Large intestine (tissue), 12 donors: ENCODE results near the gene EPB41L4B. TPM values are rescaled to one million over a fixed set of nuclear protein-coding genes. Genes with fewer than 3 reads are reported as not detected.
"Not testable (repeated sequence)": the region's sequence is repeated elsewhere in the genome, so short reads cannot be mapped to it uniquely, and the experiment has no call there.

Experiments
- DNase-seq, 2 donors: peaks; one replicate each; pipeline versions ENCODE4 v3.0.0 to v3.0.0-alpha.2; 2013
- H3K27ac ChIP-seq: one replicate; pipeline ENCODE4 v1.5.1; 2013; ENCODE audit warnings: low read length
- H3K27me3 ChIP-seq: 2 replicates; pipeline ENCODE4 v1.6.1; 2013; ENCODE audit warnings: low read length; ENCODE audit not compliant: control insufficient read depth, insufficient read depth
- H3K36me3 ChIP-seq: 2 replicates; pipeline ENCODE4 v1.6.1; 2013; ENCODE audit warnings: low read length; ENCODE audit not compliant: control insufficient read depth, insufficient read depth
- H3K4me1 ChIP-seq: one replicate; pipeline ENCODE4 v1.6.1; 2013; ENCODE audit warnings: low read length; ENCODE audit not compliant: control insufficient read depth, insufficient read depth
- H3K4me3 ChIP-seq: one replicate; pipeline ENCODE4 v1.5.1; 2013; ENCODE audit warnings: low read length
- H3K9me3 ChIP-seq: one replicate; pipeline ENCODE4 v1.6.1; 2013; ENCODE audit warnings: mild to moderate bottlenecking, low read depth, low read length, moderate library complexity; ENCODE audit not compliant: control insufficient read depth
- WGBS: methylation state at CpG from one replicate; pipeline ENCODE4 v1.1.5; 2013; ENCODE audit warnings: low lambda C conversion rate; ENCODE audit not compliant: insufficient coverage; 5-methylcytosine and 5-hydroxymethylcytosine counted together
- long read RNA-seq, 11 donors: transcript quantifications; one replicate each; lab custom pipeline, GENCODE V29; 2026
- polyA plus RNA-seq: library from polyadenylated mRNA; unstranded; fragments of 120-200 nt; gene quantifications from one replicate; pipeline ENCODE4 v1.2.1, GENCODE V29; 2013

The EPB41L4B gene
- 35.5 TPM for polyA plus RNA-seq
- long read RNA-seq, donor 1, full-length matches to known transcripts, result 4 of 4 reads
- long read RNA-seq, donor 1, partial matches to known transcripts, result 0 of 4 reads
- long read RNA-seq, donor 1, other reads (novel, unspliced or antisense), result 0 of 4 reads
- long read RNA-seq, donor 2, full-length matches to known transcripts, result 4 of 4 reads
- long read RNA-seq, donor 2, partial matches to known transcripts, result 0 of 4 reads
- long read RNA-seq, donor 2, other reads (novel, unspliced or antisense), result 0 of 4 reads
- long read RNA-seq, donor 3, result 0 reads
- long read RNA-seq, donor 4, full-length matches to known transcripts, result 2 of 2 reads
- long read RNA-seq, donor 4, partial matches to known transcripts, result 0 of 2 reads
- long read RNA-seq, donor 4, other reads (novel, unspliced or antisense), result 0 of 2 reads
- long read RNA-seq, donor 5, full-length matches to known transcripts, result 7 of 7 reads
- long read RNA-seq, donor 5, partial matches to known transcripts, result 0 of 7 reads
- long read RNA-seq, donor 5, other reads (novel, unspliced or antisense), result 0 of 7 reads
- long read RNA-seq, donor 6, full-length matches to known transcripts, result 21 of 21 reads
- long read RNA-seq, donor 6, partial matches to known transcripts, result 0 of 21 reads
- long read RNA-seq, donor 6, other reads (novel, unspliced or antisense), result 0 of 21 reads
- long read RNA-seq, donor 7, full-length matches to known transcripts, result 3 of 3 reads
- long read RNA-seq, donor 7, partial matches to known transcripts, result 0 of 3 reads
- long read RNA-seq, donor 7, other reads (novel, unspliced or antisense), result 0 of 3 reads
- long read RNA-seq, donor 8, full-length matches to known transcripts, result 9 of 9 reads
- long read RNA-seq, donor 8, partial matches to known transcripts, result 0 of 9 reads
- long read RNA-seq, donor 8, other reads (novel, unspliced or antisense), result 0 of 9 reads
- long read RNA-seq, donor 9, full-length matches to known transcripts, result 4 of 4 reads
- long read RNA-seq, donor 9, partial matches to known transcripts, result 0 of 4 reads
- long read RNA-seq, donor 9, other reads (novel, unspliced or antisense), result 0 of 4 reads
- long read RNA-seq, donor 10, full-length matches to known transcripts, result 22 of 27 reads
- long read RNA-seq, donor 10, partial matches to known transcripts, result 5 of 27 reads
- long read RNA-seq, donor 10, other reads (novel, unspliced or antisense), result 0 of 27 reads
- long read RNA-seq, donor 11, full-length matches to known transcripts, result 13 of 13 reads
- long read RNA-seq, donor 11, partial matches to known transcripts, result 0 of 13 reads
- long read RNA-seq, donor 11, other reads (novel, unspliced or antisense), result 0 of 13 reads

DNA sequence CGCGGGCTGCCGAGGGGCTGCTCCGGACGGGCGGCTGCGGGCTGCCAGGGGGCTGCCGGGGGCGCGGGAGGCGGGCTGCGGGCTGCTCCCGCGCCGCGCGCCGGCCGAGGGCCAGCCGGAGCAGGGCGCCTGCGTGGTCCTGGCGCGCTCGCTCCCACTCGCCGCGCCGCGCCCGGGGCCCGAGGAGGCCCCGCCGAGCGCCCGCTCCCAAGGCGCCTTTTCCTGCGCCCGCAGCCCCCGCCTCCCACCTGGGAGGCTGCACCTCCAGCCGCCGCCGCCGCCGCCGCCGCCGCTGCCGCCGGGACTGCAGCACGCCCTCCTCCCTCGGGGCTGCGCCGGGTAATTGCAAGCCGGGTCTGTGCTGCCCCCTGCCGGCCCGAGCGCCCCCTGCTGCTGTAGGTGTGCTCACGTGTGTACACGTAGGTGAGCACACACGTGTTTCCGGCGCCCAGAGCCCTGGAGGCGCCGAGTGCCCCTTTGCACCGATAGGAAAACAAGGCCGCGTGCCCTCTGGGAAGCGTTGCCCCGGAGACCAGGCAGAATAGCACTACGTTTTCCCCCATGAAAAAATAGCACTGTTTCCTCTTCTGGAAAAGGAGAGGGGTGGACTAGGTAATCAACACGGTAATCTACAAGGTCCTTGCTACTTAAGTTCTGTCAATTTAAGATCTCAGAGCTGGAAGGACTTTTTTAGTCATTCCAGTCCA, at the start of gene EPB41L4B:
Gene EPB41L4B (minus strand): TSS at position 318 of the 707 bp plus-strand sequence. CDS start 613 bp downstream, outside the sequence.
- Histone ChIP-seq H3K9me3 (no peaks in the 10 kb centered on the region), H3K4me1 (peaks cover 24% of the 10 kb centered on the region), H3K27ac (peak within 1 kb of the TSS; percentile 26), H3K4me3 (peak within 1 kb of the TSS; percentile 66), H3K36me3 (no peaks in the 10 kb centered on the region), H3K27me3 (peaks cover 11% of the 10 kb centered on the region)
- peak; percentile 94 to 96 for DNase-seq
- WGBS, result 17% methylated on average over 1 of the region's 72 CpGs

DNA sequence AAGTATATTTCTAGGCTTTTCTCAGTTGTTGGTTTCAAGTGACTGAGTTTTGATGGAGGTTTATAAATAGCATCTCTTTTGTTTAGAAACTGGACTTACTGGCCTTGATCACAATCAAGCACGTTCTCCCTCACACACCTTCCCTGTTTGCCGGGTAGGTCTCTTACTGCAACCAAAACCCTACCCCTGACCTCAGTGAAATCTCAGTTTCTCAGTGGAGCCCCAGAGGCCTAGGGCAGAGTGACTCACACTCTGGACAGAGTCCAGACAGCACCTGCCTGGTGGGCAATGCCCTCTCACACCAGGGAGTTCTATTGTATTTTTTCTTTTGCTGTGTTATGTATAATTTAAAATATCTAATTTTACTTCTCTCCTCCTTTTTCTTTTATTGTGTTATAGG, 48.4 kb upstream of the EPB41L4B start:
- no peaks in the 10 kb centered on the region for H3K36me3 ChIP-seq
- peaks cover 3% of the 10 kb centered on the region for H3K4me1 ChIP-seq
- peaks cover 4% of the 10 kb centered on the region for H3K9me3 ChIP-seq
- no peaks in the 10 kb centered on the region for H3K27me3 ChIP-seq
- peak; percentile 71 to 78 for DNase-seq
- peak overlapping the region; percentile 63 for H3K27ac ChIP-seq
- no peak overlapping the region for H3K4me3 ChIP-seq
- no CpG with 5 or more reads among the region's 2 CpGs for WGBS

DNA sequence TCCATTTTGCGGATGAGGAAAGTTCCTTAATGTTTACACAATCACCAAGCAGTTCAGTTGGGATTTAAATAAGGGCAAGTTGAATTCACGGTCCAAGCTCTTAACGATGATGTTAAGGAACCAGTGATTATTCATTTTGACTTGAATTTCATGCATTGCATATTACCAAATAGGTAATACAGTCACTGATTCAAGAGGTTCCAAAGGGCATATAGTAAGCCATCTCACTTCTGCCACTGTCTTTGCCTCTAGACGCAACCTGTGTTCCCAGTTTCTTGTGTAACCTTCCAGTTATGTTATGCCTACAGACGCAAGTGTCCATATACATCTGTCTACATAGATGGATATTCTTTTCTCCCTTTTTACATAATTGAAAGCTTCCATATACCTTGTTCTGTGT, 39.9 kb upstream of the EPB41L4B start:
- Histone ChIP-seq H3K4me3 (no peak overlapping the region), H3K27ac (peak overlapping the region; percentile 82), H3K4me1 (peaks cover 13% of the 10 kb centered on the region), H3K9me3 (no peaks in the 10 kb centered on the region), H3K36me3 (no peaks in the 10 kb centered on the region), H3K27me3 (no peaks in the 10 kb centered on the region)
- peak; percentile 57 to 76 for DNase-seq
- no CpG with 5 or more reads among the region's 5 CpGs for WGBS

DNA sequence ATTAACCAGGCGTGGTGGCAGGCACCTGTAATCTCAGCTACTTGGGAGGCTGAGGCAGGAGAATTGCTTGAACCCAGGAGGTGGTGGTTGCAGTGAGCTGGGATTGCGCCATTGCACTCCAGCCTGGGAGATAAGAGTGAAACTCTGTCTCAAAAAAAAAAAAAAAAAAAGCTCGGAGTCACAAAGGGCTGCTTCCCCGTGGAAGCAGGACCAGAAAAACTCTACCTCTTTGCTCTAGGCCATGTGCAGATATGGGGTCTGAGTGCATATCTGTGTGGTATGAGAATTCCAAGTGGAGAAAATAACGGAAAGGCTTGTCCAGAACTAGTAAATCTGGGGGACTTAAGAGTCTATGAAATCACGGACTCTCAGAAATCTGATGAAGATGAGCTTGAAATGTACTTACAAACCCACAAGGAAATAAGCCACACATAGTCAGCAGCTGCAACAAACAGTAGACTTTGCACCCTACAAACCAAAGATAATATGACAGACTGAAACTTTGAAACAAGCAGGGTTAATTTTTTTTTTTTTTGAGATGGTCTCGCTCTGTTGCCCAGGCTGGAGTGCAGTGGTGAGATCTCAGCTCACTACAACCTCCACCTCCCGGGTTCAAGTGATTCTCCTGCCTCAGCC, 38.2 kb upstream of the EPB41L4B start:
- WGBS, result no CpG with 5 or more reads among the region's 8 CpGs
- Histone ChIP-seq H3K27ac (peak overlapping the region; percentile 82), H3K4me1 (peaks cover 13% of the 10 kb centered on the region)
- H3K27me3 ChIP-seq, H3K36me3 ChIP-seq, H3K4me3 ChIP-seq, H3K9me3 ChIP-seq: not testable (repeated sequence)
- DNase-seq, result peak; percentile 77 to 91

DNA sequence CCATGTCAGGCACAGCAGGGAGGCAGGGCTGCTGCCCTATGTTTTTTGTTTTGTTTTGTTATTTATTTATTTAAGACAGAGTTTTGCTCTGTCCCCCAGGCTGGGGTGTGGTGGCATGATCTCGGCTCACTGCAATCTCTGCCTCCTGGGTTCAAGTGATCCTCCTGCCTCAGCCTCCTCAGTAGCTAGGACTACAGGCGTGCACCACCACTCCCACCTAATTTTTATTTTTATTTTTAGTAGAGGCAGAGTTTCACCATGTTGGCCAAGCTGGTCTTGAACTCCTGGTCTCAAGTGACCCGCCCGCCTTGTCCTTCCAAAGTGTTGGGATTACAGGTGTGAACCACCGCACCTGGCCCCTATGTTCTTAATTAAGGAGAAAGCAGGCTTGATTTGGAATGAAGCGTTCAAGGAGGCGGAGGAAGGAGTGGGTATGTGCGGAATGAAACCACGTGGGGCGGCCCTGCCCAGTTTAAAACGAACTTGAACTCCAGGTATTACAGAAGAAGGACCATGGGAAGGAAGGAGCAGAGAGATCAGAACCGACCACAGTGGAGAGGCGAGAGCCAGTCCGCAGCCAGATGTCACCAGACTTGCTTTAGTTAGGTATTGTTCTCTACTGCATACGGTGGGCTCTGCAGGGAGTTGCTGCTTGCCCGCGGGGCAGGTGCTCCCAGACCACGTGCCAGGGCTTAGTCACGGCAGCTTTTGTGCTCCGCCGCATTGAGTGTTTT, 34.9 kb upstream of the EPB41L4B start:
- Histone ChIP-seq H3K36me3 (no peaks in the 10 kb centered on the region), H3K4me3 (no peak overlapping the region), H3K4me1 (peaks cover 11% of the 10 kb centered on the region), H3K27me3 (no peaks in the 10 kb centered on the region), H3K27ac (no peak overlapping the region), H3K9me3 (no peaks in the 10 kb centered on the region)
- no peak for DNase-seq
- no CpG with 5 or more reads among the region's 21 CpGs for WGBS

DNA sequence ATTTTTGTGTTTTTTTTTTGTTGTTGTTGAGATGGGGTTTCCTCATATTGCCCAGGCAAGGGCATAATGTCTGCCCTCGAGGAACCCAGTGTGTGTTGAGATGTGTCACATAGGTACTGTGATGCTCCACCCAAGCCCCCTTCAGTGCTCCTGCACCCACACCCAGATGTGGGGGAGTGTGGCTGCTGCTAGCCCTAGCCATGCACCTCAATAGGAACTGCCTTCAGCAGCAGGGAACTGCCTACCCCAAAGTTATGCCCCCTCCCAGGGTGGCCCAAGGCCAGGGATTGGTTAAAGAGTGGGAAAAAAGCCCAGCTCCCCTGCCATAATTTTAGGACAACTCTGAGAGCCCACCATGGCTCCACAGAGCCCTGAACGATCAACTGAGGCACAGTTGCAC, 33.3 kb upstream of the EPB41L4B start:
- no peak for DNase-seq
- H3K4me1 ChIP-seq, result peaks cover 6% of the 10 kb centered on the region
- no peak overlapping the region for H3K27ac ChIP-seq
- no CpG with 5 or more reads among the region's 2 CpGs for WGBS
- no peaks in the 10 kb centered on the region for H3K27me3 ChIP-seq
- H3K36me3 ChIP-seq, result no peaks in the 10 kb centered on the region
- no peaks in the 10 kb centered on the region for H3K9me3 ChIP-seq
- no peak overlapping the region for H3K4me3 ChIP-seq

DNA sequence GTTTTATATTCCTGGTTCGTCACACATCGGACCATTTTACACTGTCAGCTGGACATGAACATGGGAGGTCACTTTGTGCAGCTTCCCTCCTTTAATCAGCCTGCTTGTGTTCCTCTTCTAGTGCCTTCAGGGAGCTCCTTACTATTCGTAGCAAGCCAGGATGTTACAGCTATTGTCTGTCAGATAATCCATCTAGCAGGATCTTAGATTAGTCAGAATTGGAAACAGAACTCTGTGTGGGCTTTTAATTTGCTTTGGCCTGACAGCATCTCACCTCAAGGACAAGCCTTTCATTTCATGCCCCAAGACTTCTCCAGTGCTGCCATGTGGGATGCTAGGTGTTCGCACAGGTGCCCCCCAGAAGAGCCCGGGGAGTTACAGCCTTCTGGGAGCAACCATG, 30.2 kb upstream of the EPB41L4B start:
- 87% methylated on average over 2 of the region's 5 CpGs for WGBS
- H3K4me1 ChIP-seq, result peaks cover 20% of the 10 kb centered on the region

DNA sequence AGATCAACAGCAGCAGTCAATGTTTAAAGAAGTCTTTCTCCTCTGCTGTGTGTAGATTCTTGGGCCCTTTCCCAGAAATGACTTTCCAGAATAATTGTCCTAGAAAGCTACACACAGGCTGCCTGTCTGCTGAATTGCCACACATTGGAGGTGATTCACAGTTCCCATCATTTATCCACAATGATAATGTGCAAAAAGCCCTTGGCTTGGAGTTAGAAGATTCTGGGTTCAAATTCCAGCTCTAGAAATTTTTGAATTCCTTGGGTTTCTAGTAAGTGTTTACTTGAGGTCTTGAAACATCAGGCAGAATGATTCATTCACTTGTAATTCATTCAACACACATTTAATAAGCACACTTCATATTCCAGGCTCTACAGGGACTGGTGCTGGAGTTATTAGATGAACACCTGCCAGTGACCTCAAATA, 28.6 kb upstream of the EPB41L4B start:
- no peak overlapping the region for H3K4me3 ChIP-seq
- DNase-seq, result peak in 1 of 2 donors; percentile 40

More for the DNA sequence above, 30.2 kb upstream of the EPB41L4B start:
- no peaks in the 10 kb centered on the region for H3K36me3 ChIP-seq
- H3K27me3 ChIP-seq, result no peaks in the 10 kb centered on the region
- H3K27ac ChIP-seq, result no peak overlapping the region
- no peaks in the 10 kb centered on the region for H3K9me3 ChIP-seq
- no peak for DNase-seq
- H3K4me3 ChIP-seq, result no peak overlapping the region

DNA sequence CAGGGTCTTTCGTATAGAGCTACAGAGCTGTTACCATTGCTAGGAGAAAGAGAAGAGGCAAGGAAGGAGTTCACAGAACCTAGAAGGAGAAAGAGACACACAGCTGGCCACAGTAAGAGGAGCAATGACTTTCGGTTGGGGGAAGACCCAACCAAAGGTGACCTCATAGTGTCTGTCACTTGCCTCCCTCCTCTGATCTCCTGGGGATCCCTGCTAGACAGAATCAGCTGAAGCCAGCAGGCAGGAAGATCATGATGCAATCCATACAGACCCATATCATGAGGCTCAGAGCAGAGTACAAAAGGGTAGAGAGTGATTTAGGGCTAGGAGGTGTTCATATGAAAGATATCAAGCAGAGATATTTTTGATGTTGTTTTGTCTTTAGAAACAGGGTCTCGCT, 26.0 kb upstream of the EPB41L4B start:
- Histone ChIP-seq H3K27me3 (no peaks in the 10 kb centered on the region), H3K4me3 (no peak overlapping the region), H3K9me3 (no peaks in the 10 kb centered on the region), H3K36me3 (no peaks in the 10 kb centered on the region), H3K4me1 (peaks cover 58% of the 10 kb centered on the region), H3K27ac (peak overlapping the region; percentile 96)
- DNase-seq, result peak; percentile 75 to 86
- WGBS, result no CpG with 5 or more reads among the region's 3 CpGs

More for the DNA sequence above, 28.6 kb upstream of the EPB41L4B start:
- Histone ChIP-seq H3K27ac (peak overlapping the region; percentile 41), H3K4me1 (peaks cover 35% of the 10 kb centered on the region), H3K9me3 (no peaks in the 10 kb centered on the region), H3K36me3 (no peaks in the 10 kb centered on the region), H3K27me3 (no peaks in the 10 kb centered on the region)
